HFFc6 (cell line): Measurements from ENCODE around the gene KCTD2. TPM values are rescaled to one million over a fixed set of nuclear protein-coding genes. Genes with fewer than 3 reads are reported as not detected.
A peak's percentile ranks its signal among the peaks of the same experiment; 100 is the strongest.
"Not testable (repeated sequence)": the region's sequence is repeated elsewhere in the genome, so short reads cannot be mapped to it uniquely, and the experiment has no call there.

ENCODE experiments used
- DNase-seq: peaks from one replicate; pipeline ENCODE4 v3.0.0-alpha.2; 2018
- H3K27ac Mint-ChIP-seq: 2 replicates; pipeline ENCODE4 v1.8.0; 2020; ENCODE audit warnings: mild to moderate bottlenecking, mixed read lengths
- H3K27me3 Mint-ChIP-seq: 2 replicates; pipeline ENCODE4 v1.8.0; 2021; ENCODE audit warnings: mild to moderate bottlenecking, moderate library complexity, mixed read lengths; ENCODE audit not compliant: insufficient read depth
- H3K36me3 Mint-ChIP-seq: 2 replicates; pipeline ENCODE4 v1.8.0; 2021; ENCODE audit warnings: low read depth, mixed read lengths
- H3K4me1 Mint-ChIP-seq: 2 replicates; pipeline ENCODE4 v1.8.0; 2020; ENCODE audit warnings: low read depth, mixed read lengths
- H3K4me3 Mint-ChIP-seq: 2 replicates; pipeline ENCODE4 v1.8.0; 2020; ENCODE audit warnings: mild to moderate bottlenecking, moderate library complexity, mixed read lengths
- H3K9me3 Mint-ChIP-seq: 2 replicates; pipeline ENCODE4 v1.8.0; 2020; ENCODE audit warnings: mild to moderate bottlenecking, mixed read lengths
- total RNA-seq, 6 experiments: library from RNA; stranded (reverse); fragmentation: NEBNext Ultra II Directional; extraction: Animal tissue kit (Norgen Biotek cat#: 25700); gene quantifications; 2 replicates in 1 of 6; 3 replicates in 5 of 6; pipeline ENCODE4 v1.2.3, GENCODE V29; 2021
- TF ChIP-seq, protein P1 (sequence below): fragments of 200-600 bp; sonication (generic); IDR thresholded peaks from 2 replicates; pipeline ENCODE4 v1.5.0; 2021; ENCODE audit warnings: antibody characterized with exemption, mild to moderate bottlenecking

The KCTD2 gene
- total RNA-seq, 6 experiments from 2014 or later: 20.3 to 24.0 (median 21.3) TPM

DNA sequence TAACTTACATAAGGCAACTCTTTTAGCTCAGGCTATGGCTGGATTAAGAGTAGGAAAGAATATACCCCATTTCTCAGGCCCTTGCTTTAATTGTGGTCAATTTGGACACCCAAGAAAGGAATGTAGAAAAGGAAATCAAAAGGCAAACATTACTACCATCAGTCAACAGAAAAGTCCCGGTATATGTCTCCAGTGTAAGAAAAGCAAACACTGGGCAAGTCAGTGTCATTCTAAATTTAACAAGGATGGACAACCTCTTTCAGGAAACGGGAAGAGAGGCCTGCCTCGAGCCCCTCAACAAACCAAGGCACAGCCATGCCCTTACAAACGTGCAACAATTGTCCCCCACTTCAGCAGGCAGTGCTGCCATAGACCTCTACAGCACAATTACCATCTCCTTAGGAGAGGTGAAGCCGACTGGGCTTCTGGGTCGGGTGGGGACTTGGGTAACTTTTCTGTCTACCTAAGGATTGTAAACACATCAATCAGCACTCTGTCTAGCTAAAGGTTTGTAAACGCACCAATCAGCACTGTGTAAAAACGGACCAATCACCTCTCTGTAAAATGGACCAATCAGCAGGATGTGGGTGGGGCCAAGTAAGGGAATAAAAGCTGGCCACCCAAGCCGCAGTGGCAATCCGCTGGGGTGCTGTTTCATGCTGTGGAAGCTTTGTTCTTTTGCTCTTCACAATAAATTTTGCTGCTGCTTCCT lies 22.2 kb upstream of the KCTD2 start:
- H3K9me3 Mint-ChIP-seq: peaks cover 4% of the 10 kb centered on the region
- TF ChIP-seq, protein P1, sequence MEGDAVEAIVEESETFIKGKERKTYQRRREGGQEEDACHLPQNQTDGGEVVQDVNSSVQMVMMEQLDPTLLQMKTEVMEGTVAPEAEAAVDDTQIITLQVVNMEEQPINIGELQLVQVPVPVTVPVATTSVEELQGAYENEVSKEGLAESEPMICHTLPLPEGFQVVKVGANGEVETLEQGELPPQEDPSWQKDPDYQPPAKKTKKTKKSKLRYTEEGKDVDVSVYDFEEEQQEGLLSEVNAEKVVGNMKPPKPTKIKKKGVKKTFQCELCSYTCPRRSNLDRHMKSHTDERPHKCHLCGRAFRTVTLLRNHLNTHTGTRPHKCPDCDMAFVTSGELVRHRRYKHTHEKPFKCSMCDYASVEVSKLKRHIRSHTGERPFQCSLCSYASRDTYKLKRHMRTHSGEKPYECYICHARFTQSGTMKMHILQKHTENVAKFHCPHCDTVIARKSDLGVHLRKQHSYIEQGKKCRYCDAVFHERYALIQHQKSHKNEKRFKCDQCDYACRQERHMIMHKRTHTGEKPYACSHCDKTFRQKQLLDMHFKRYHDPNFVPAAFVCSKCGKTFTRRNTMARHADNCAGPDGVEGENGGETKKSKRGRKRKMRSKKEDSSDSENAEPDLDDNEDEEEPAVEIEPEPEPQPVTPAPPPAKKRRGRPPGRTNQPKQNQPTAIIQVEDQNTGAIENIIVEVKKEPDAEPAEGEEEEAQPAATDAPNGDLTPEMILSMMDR: no peak
- no peak overlapping the region for H3K27ac Mint-ChIP-seq
- peaks cover 2% of the 10 kb centered on the region for H3K27me3 Mint-ChIP-seq
- DNase-seq: no peak
- H3K4me1 Mint-ChIP-seq: peaks cover 14% of the 10 kb centered on the region
- H3K36me3 Mint-ChIP-seq: peaks cover 37% of the 10 kb centered on the region
- no peak overlapping the region for H3K4me3 Mint-ChIP-seq

DNA sequence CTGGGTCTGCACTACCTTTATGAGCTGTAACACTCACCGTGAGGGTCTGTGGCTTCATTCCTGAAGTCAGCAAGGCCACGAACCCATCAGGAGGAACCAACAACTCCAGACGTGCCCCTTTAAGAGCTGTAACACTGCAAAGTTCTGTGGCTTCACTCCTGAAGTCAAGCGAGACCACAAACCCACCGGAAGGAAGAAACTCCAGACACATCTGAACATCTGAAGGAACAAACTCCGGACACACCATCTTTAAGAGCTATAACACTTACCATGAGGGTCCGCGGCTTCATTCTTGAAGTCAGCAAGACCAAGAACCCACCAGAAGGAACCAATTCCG lies 21.7 kb upstream of the KCTD2 start:
- H3K4me3 Mint-ChIP-seq, H3K27ac Mint-ChIP-seq, DNase-seq, H3K27me3 Mint-ChIP-seq, H3K9me3 Mint-ChIP-seq: not testable (repeated sequence)
- Mint-ChIP-seq H3K36me3 (peaks cover 37% of the 10 kb centered on the region), H3K4me1 (peaks cover 14% of the 10 kb centered on the region)

DNA sequence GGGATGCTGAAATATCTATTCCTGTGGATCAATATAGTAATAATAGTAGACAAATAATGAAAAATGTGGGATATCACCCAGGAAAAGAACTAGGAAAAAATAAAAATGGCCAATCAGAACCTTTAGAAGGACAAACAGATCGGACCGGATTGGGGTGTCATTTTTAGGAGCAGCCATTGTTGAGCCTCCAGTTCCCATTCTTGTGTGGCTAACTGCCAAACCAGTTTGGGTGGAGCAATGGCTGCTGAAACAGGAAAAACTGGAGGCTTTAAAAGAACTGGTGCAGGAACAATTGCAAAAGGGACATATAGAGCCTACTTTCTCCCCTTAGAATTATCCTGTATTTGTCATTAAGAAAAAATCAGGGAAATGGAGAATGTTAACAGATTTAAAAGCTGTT lies 20.4 kb upstream of the KCTD2 start:
- DNase-seq, H3K27me3 Mint-ChIP-seq, H3K4me3 Mint-ChIP-seq, H3K27ac Mint-ChIP-seq: not testable (repeated sequence)
- H3K9me3 Mint-ChIP-seq: peaks cover 11% of the 10 kb centered on the region
- H3K4me1 Mint-ChIP-seq: peaks cover 14% of the 10 kb centered on the region
- peaks cover 26% of the 10 kb centered on the region for H3K36me3 Mint-ChIP-seq

DNA sequence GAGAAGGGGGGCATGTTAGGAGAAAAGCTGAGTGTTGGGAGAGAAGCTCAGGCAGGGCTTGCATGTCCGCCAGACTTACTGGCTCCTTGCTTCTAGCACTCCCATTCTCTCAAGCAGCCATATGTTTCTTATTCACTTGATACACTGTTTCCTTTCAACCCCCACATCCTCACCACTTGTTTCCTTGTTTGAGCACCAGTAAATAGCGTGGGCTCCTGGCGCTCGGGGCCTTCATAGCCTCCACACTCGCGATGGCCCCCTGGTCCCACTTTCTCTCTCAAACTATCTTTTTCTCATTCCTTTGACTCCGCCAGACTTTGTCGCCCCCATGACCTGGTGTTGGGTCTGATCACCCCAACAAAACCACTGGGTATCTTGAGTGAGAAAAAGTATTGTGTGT lies 16.9 kb upstream of the KCTD2 start:
- Mint-ChIP-seq H3K36me3 (peaks cover 9% of the 10 kb centered on the region; the same call in 1 of the 2 replicates), H3K4me1 (peaks cover 34% of the 10 kb centered on the region), H3K27ac (no peak overlapping the region), H3K9me3 (peaks cover 11% of the 10 kb centered on the region; the same call in 1 of the 2 replicates), H3K27me3 (peaks cover 14% of the 10 kb centered on the region), H3K4me3 (no peak overlapping the region)
- no peak for DNase-seq
- TF ChIP-seq, protein P1: no peak

DNA sequence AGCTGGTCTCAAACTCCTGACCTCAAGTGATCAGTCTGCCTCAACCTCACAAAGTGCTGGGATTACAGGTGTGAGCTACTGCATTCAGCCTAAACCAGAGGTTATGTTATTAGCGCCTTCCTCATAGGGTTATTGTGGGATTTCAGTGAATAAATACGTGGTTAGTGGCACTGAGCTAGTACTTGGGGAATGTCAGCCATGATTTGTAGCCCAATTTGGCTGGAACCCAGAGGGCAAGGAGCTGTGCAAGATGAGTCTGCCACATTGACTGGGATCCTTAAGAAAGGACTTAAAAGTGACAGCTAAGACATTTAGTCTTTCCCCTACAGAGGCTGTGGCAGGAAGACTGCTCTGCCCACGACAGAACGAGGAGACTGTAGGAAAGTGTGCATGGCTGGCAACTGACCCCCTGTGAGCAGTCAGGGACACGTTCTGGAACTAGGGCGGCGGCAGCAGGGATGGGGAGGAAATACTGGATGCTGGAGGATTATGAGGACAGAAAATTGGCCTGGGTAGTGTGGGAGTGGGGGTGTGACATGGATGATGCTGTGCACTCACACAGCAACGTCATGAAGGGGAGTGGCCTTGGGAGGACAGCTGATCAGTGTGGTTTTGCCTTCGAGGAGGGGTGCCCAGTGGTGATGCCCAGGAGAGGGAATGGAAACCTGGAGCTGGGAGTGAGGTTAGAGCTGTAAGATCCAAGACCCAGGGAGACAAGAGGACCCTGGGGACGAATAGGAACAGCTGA lies 14.9 kb upstream of the KCTD2 start:
- Mint-ChIP-seq H3K27ac (peak overlapping the region; percentile 94), H3K9me3 (peaks cover 11% of the 10 kb centered on the region; the same call in 1 of the 2 replicates), H3K4me3 (peak overlapping the region; percentile 99), H3K4me1 (peaks cover 46% of the 10 kb centered on the region), H3K27me3 (peaks cover 14% of the 10 kb centered on the region), H3K36me3 (peaks cover 11% of the 10 kb centered on the region; the same call in 1 of the 2 replicates)
- peak; percentile 75 for DNase-seq
- TF ChIP-seq, protein P1: no peak

DNA sequence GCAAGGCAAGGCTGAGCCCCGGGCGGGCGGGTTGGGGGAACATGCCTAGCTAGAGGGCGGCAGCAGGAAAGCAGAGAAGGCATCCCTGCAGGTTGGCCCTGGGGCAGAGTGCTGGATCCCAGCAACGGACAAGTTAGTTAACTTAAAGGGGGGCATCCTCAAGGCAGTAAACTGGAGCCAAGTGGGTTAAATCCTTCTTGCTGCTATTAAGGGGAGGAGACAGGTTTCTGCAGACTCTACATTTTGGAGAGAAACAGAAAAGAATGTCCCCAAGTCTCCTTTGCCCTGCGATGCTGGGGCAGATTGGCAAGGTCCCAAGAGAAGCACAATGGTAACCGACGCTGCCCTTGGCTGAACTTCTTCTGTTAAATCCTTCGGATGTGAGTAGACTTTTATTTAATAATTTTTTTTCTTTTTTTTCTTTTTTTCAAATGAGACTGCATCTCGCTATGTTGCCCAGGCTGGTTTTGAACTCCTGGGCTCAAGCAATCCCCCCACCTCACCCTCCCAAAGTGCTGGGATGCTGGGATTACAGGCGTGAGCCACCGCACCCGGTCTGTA lies 14.2 kb upstream of the KCTD2 start:
- H3K36me3 Mint-ChIP-seq: peaks cover 11% of the 10 kb centered on the region; the same call in 1 of the 2 replicates
- H3K9me3 Mint-ChIP-seq: peaks cover 11% of the 10 kb centered on the region; the same call in 1 of the 2 replicates
- peak overlapping the region; percentile 99 for H3K27ac Mint-ChIP-seq
- DNase-seq: no peak
- peaks cover 14% of the 10 kb centered on the region for H3K27me3 Mint-ChIP-seq
- H3K4me1 Mint-ChIP-seq: peaks cover 41% of the 10 kb centered on the region
- TF ChIP-seq, protein P1: no peak
- peak overlapping the region; percentile 99 for H3K4me3 Mint-ChIP-seq
